ENCODE results near the gene EVA1A.

- TF ChIP-seq CTCF (IDR thresholded peaks at IDR 0.05 in 4 of 5, conservative IDR thresholded peaks at IDR 0.05 in 1 of 5) (no peak), POLR2A (IDR thresholded peaks at IDR 0.05) (no peak)
Measured at GRCh38 chr2:75500633-75501032, 60.1 kb downstream of the EVA1A start.
